Cardiac fibroblast (primary cell): ENCODE measurements around the gene LRRFIP2.
A peak's percentile ranks its signal among the peaks of the same experiment; 100 is the strongest.

Experiments used
- DNase-seq, 2 donors: peaks; one replicate each; pipeline versions ENCODE4 v3.0.0 to v3.0.0-alpha.2; 2010; ENCODE audit warnings: low read depth in 2 of 2
- H3K4me3 ChIP-seq, 2 donors: replicated peaks in 1 of 2; 1 replicate in 1 of 2; 2 replicates in 1 of 2; pipeline ENCODE4 v1.5.1; 2011; ENCODE audit warnings: low read depth in 2 of 2, low read length in 2 of 2, mild to moderate bottlenecking in 2 of 2, moderate library complexity in 1 of 2
- TF ChIP-seq, protein P1 (sequence below): IDR thresholded peaks from one replicate; pipeline ENCODE4 v1.5.1; 2011; ENCODE audit warnings: low read depth, mild to moderate bottlenecking, low read length, inconsistent platforms

Gene LRRFIP2

GRCh38 chr3:37202035-37202434 is 27.7 kb upstream of the LRRFIP2 start:
- TF ChIP-seq, protein P1, sequence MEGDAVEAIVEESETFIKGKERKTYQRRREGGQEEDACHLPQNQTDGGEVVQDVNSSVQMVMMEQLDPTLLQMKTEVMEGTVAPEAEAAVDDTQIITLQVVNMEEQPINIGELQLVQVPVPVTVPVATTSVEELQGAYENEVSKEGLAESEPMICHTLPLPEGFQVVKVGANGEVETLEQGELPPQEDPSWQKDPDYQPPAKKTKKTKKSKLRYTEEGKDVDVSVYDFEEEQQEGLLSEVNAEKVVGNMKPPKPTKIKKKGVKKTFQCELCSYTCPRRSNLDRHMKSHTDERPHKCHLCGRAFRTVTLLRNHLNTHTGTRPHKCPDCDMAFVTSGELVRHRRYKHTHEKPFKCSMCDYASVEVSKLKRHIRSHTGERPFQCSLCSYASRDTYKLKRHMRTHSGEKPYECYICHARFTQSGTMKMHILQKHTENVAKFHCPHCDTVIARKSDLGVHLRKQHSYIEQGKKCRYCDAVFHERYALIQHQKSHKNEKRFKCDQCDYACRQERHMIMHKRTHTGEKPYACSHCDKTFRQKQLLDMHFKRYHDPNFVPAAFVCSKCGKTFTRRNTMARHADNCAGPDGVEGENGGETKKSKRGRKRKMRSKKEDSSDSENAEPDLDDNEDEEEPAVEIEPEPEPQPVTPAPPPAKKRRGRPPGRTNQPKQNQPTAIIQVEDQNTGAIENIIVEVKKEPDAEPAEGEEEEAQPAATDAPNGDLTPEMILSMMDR, result no peak
- no peak overlapping the region for H3K4me3 ChIP-seq
- no peak for DNase-seq

DNA sequence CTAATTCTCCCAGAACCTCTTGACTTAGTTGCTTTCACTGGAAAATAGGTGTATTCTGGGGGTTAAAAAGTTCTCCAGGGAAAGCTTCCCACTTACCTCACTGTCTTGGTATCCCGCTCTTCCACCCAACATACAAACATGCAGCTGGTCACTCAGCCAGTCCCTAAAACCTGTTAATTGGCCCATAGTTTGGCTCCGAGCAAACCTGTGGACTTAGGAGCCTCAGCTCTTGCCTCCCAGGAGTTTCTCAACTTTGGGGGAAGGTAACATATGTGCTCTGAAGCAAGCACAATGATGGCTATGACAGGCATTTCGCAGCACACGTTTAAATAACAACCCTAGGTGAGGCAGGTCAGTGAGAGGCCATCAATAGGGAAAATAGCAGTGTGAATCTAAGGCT is 25.8 kb upstream of the LRRFIP2 start:
- no peak for DNase-seq
- TF ChIP-seq, protein P1, result no peak
- no peak overlapping the region for H3K4me3 ChIP-seq

DNA sequence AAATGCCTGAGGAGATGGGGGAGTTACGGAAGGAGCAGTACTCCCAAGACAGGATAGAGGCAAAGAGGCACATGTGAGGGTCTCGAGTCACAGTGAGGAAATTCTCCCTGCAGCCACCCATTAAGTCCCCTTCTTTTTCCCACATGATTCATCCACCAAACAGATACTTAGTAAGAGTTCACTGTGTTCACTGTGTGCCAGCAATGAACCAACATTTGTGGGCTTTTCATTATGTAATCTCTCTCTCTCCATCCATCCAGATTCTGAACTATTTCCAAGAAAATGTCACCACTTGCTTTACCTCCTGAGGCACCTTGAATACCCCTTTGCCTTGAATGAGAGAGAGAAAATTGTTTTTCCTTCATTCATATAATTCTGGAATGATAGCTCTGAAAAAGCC is 24.6 kb upstream of the LRRFIP2 start:
- no peak overlapping the region for H3K4me3 ChIP-seq
- DNase-seq, result peak in 1 of 2 donors; percentile 57
- TF ChIP-seq, protein P1, result no peak

DNA sequence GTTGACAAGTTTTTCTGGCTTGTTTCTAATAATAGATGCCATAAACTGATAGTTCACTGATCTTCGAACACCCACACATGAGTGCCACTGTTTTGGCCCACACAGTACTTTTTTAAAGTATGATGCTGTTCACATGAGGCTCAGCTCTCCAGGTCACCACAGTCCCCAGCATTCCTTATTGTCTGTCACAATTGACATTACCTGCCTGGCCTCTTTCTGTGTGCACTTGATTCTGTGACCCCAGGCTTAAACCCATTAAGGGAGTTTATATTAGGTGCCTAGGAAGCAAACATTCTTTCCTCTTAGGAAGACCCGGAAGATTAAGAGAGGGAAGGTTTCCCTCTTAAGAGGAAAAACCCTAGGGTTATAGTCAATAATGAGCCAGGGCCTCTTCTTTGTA is 24.2 kb upstream of the LRRFIP2 start:
- TF ChIP-seq, protein P1, result no peak
- no peak for DNase-seq
- no peak overlapping the region for H3K4me3 ChIP-seq

DNA sequence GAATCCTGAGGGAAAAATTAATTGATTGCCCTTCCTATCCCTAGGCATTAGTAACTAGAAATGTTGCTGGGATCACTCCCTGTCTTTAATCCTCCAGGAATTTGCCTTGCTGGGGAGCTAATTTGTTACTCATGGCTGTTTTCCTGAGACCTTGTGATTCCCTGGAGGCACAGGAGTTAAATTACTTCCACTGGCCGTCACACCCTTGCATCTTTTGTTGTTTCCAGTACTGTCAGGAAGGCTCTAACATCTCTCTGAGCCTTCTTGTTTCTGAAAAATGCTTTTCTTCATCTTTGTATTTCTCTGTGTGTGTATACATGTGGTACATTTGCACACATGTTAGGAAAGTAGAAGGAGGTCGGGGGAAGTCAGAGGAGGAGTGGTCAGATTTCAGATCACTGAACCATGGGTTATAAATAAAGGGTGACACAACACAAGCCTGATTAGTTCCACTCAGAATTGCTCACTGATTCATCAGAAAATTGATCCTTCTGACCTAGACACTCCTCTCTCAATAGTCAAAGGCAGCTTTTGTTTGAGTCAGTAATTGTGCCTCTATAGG is 23.5 kb upstream of the LRRFIP2 start:
- TF ChIP-seq, protein P1, result no peak
- peak in 1 of 2 donors; percentile 34 for DNase-seq
- no peak overlapping the region for H3K4me3 ChIP-seq

DNA sequence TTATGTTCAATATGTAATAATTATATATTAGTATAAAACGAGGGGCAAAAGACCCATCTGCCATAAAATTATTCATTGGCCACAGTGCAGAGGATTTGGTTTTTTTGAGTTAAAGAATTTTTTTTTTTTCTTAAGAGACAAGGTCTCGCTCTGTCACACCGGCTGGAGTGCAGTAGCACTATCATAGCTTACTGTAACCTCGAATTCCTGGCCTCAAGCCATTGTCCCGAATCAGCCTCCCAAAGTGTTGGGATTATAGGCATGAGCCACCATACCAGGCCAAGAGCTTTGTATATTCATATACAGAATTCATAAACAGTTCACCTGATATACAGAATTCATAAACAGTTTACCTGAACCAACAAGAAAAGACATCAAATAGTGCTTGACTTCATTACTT is 20.2 kb upstream of the LRRFIP2 start:
- TF ChIP-seq, protein P1, result no peak
- no peak for DNase-seq
- no peak overlapping the region for H3K4me3 ChIP-seq

DNA sequence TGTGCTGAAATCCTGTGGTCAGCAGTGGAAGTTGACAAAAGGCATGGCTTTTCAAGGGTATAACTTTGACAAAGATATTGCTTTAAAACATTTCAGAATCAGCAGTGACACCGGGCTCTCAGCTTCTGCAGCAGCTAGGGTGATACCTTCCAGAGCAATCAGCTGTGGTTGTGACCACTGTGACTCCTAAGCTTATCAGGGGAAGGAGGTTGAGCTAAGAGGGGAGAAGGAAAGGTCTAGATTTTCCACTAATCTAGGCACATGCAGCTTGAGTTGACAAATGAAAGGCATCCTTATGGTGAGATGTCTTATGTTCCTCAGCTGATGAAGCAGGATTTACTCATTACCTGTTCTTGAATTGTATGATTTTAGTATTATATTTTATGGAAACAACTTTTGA is 16.3 kb upstream of the LRRFIP2 start:
- H3K4me3 ChIP-seq, result no peak overlapping the region
- no peak for DNase-seq
- TF ChIP-seq, protein P1, result no peak
